Spleen (tissue), 7 donors: Measurements from ENCODE around the gene KLHL24.

Experiments
- CTCF ChIP-seq, 11 experiments: fragments of 200-600 bp in 7 of 11; fragments of 450-650 bp in 4 of 11; sonication (generic) in 4 of 11; IDR thresholded peaks in 8 of 11; conservative IDR thresholded peaks in 3 of 11; 1 replicate in 7 of 11; 2 replicates in 4 of 11; pipeline versions ENCODE4 v1.4.0 to v1.8.0; 2016 to 2021; ENCODE audit warnings: antibody characterized with exemption in 11 of 11, inconsistent platforms in 4 of 11, mild to moderate bottlenecking in 1 of 11
- POLR2A ChIP-seq, 3 donors: fragments of 450-650 bp; IDR thresholded peaks; one replicate each; pipeline ENCODE4 v1.5.1; 2017; ENCODE audit warnings: antibody characterized with exemption in 3 of 3, mild to moderate bottlenecking in 1 of 3
- donor health status: DM: no; HTN: no; CAD: no; lungs with moderate emphysema.
- donor health status: DM: no; HTN: no; CAD: no.
- donor health status: DM: no; HTN: no; CAD: no.

- TF ChIP-seq CTCF (IDR thresholded peaks at IDR 0.05 in 8 of 11, conservative IDR thresholded peaks at IDR 0.05 in 3 of 11): no peak
- TF ChIP-seq POLR2A (IDR thresholded peaks at IDR 0.05): no peak
Measured at GRCh38 chr3:183635107-183635430, 354 bp upstream of the KLHL24 start.
